Stimulated activated CD4-positive, alpha-beta T cell treated with anti-CD3 and anti-CD28 coated beads, Interleukin-4, amount 100 ng/mL, for 1 hour (primary cell): ENCODE results near the gene STYX.

Experiments used
- DNase-seq: peaks from one replicate; pipeline ENCODE4 v3.0.0-alpha.2; 2020

The STYX gene, protein sequence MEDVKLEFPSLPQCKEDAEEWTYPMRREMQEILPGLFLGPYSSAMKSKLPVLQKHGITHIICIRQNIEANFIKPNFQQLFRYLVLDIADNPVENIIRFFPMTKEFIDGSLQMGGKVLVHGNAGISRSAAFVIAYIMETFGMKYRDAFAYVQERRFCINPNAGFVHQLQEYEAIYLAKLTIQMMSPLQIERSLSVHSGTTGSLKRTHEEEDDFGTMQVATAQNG

DNA sequence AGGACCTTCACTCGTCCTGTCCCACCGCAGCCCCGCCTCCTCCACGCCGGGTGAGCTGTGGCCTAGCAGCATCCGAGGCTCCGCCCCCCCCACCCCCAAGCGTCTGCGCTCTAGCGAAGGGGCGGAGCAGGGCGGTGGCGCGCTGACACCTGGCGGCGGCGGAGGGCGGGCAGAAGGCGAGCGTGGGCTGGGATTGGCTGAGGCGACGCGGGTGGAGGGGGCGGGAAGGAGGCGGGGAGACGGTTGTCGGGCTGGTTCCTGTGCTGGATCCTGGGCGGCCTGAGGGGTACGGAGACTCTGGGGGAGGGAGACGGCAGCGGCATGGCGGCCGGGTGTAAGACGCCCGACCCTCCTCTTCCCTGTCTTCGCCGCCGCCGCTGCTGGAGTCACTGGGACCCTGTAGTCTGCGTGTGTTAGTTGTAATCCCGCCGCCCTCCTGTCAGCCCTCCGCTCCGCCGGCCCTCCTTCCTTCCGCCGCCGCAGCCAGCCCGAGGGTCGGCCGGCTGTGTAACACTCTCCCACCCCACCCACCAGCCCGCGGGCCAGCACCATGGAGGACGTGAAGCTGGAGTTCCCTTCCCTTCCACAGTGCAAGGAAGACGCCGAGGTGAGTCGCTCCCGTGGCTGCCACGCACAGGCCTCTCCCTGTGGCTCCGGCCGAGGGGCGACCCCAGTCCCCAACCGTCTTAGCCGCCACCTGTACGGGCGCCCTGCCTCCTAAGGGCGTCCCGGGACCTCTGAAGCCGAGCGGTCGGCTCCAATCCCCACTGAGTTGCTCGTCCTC, at the start of gene STYX:
Gene STYX (plus strand): TSS at position 242 of the 784 bp plus-strand sequence. CDS start 309 bp downstream, at position 551.
- peak; percentile 99 for DNase-seq

DNA sequence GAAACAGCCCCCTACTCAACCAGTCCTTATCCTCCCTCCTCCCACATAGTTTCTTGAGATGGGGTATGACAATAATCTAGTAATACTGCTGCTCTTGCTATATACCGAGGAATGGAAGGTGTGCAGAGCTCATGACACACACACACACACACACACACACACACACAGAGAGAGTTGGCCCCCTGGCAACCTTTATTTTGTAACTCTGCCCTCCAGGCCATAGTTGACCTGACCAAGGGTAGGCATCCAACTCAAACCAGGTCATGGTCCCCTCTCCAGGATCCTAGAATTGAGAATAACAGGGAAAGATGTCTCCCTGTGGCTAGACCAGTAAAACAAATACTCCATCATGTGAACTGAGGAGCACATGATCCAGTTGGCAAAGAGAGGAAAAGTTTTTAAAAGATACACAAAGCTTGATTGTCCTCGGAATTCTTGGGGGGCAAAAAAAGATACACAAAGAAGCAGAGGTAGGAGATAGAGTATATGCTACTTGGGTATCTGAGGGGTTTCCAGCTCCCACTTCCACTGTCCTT, 45.9 kb upstream of the STYX start:
- no peak for DNase-seq

DNA sequence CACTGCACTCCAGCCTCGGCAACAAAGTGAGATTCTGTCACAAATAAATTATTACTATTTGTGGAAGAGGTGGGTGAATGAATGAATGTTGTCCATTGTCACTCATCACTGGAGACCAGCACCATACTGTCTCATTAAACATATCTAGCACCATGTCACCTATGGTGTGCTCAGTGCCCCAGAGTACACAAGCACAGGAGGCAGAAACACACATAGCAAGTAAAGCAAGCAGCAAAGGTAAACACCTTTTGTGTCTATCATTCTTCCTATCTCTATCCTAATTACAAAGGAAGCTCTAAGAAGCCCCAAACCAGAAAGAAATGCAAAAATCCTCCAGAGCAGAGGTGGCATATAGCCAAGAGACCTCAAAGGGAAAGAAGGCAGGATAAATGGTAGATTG, 43.8 kb upstream of the STYX start:
- DNase-seq, result no peak

DNA sequence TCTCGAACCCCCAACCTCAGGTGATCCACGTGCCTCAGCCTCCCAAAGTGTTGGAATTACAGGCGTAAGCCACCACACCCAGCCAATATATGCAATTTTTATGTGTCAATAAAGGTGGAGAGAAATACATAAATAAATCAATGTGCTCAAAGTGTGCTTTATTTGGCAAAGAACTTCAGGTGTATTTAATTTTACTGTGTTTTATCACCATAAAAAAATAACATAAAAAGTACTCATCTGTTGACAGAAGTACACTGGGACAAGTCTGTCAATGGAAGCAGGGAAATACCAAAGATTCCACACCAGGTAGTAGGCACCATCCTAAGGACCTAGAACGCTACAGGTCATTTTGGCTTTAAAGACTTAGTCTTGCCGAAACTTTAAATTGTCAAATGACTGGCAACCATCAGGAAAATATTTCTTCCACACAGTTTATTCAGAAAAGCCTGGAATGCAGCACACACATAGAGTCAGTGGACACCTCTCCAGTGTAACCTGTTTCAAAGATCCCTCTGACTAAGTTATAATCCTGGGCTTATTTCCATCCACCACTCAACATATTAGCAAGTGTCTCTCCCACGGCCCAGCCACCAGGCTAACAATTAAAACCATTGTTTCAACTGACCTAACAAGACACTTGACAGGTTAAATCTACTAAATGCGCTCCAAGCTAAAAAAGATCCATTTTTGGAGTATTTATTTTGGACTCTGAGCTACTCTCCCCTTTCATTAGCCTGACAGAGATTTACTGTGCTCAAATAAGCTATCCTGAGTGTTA, 38.8 kb upstream of the STYX start:
- DNase-seq, result no peak

DNA sequence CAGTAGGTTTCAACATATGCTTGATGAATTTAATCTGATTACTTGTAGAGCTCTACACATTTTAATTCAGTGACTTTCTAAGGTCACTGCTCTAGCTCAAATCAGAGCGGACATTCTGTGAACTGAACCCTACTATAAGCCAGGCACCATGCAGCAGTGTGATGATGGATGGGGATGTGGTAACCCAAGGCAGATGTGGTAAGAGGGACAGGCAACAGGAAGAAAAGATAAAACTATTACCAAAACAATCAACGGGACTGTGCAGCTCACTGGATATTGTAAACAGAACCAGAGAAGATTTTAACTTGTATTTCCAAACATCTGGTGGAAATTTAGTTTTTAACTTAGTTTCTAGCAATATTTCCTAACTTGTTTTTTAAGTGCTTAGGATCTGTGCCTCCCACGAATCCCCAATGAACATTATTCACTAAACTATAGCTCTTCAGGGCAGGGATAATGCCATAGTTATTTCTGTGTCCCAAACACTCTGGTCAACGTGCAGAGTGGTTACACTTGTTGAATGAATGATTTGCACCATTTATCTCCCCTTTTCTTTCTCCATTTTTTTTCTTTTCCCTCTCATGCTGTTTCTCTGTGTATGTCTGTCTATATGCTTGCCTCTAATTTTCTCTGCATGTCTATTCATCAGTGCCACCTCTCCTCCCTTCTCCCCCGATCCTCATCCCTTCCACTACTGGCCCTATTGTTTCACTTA, 37.6 kb upstream of the STYX start:
- no peak for DNase-seq

DNA sequence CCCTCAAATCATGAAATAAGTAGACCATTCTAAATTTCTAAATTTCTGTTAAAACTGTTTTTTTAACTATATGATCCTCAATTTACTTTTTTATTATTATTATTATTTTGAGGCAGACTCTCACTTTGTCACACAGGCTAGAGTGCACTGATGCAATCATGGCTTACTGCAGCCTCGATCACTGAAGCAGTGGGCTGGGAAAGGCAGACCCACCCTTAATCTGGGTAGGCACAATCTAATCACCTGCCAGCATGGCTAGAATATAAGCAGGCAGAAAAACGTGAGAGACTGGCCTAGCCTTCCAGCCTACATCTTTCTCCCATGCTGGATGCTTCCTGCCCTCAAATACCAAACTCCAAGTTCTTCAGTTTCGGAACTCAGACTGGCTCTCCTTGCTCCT, 36.9 kb upstream of the STYX start:
- no peak for DNase-seq

DNA sequence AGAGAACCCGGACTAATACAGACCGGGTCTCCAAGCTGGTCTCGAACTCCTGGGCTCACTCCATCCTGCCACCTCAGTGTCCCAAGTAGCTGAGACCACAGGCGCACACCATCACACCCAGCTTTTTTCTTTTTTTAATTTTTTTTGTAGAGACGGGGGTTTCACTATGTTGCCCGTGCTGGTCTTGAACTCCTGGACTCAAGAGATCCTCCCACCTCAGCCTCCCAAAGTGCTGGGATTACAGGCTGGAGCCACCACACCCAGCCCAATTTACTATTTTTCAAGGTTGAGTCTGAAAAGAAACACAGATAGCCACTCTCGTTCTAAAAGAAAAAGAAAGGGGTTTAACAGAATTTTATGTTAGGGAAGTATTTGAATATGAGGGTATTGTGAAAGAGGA, 36.4 kb upstream of the STYX start:
- DNase-seq, result no peak

DNA sequence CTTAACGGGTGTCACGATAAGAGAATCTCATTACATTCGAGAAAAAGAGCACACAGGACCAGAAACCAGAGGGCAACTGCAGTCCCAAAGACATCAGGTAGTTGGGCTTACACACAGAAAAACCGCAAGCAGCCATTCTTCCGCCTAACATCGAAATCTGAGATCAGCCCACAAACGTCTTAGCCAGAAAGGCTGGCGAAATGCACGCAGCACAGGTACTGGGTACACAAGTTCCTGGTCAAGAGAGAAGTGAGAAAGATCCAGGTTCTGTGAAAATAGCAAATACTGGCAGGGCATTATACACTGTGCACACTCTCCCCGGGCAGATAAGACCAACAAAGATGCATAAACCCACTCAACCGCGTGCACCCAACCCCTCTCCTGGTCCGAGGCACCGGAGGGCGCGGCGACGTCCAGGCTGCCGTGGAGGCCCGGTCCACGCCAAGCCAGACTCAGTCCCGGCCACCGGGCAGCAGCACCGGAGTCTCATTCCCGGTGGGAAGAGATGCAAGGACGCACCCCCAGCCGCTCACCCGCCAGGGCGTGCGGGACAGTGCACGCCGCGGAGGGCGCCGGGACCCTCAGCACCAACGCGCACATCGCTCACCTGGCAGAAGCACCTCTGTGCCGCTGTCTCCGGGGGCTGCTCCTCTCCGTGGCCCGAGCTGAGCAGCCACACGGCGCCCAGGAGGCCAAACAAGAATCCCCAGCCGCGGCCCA, 35.0 kb upstream of the STYX start:
- DNase-seq, result peak; percentile 48

DNA sequence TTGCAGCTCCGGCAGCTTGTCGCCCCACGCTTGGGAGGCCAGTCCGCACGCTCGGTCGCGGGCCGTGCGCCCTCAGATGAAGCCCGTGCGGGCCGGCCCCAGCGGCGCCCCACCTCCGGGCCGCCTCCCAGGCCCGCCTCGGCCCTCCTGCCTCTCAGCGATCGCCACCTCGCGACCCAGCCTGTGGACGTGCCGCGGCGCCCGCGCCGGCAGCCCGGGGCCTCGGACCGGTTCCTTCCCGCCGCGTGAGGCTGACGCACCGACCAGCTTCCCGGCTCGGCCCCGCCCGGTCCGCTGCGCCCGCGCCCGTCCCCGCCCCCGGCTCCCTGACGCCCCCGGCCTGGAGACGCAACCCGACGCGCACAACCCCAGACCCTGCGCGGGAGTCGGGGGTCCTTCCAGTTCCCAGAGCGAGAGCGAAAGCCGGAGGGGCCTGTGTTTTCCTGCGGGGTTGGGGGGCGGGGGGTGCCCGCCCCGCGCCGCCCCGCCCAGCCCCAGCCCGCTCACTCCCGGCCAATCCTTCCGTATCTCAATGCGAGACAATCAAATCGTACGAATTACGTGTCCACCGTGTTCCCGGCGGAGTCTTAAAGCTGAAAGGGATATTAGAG, 34.4 kb upstream of the STYX start, which contains the start of gene ERO1A:
Gene ERO1A (minus strand): TSS at position 78 of the 611 bp plus-strand sequence. CDS start 77 bp downstream, at position 1.
- peak; percentile 68 for DNase-seq

DNA sequence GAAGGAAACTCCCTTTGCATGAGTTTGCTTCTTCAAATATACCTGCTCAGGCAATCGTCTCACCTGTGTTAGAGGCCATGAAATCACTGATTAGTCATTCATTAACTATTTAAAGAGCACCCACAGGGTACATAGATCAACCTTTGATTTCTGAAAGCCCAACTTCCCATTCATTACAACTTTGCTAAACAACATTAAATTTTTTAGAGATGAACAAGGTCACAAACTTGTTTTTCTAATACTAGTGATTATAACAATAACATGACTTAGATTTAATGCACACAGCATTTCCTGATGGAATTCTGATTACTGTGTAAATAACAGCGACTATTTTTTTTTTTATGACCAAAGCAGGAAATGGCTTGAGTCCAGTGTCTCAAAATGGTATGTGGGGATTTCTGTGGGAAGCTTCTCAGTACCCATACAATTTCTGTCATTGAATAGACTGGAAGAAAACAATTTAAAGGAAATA, 29.2 kb upstream of the STYX start:
- no peak for DNase-seq

DNA sequence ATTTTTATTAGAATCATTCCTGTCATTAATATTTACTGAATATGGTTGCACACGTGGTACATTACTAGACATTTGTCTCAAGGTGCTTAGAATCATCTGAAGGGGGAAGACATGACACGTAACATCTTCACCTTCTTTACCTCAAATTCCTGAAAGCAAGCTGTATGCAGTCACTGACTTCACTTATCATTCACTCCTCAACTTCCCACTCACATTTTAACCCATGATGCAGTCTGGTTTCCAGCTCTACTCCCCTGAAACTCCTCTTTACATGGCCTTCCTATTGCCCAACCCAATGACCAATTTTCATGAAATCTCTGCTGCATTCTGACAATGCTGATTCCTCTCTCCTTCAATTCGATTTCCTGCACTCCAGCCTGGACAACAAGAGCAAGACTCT, 28.7 kb upstream of the STYX start:
- DNase-seq, result no peak

DNA sequence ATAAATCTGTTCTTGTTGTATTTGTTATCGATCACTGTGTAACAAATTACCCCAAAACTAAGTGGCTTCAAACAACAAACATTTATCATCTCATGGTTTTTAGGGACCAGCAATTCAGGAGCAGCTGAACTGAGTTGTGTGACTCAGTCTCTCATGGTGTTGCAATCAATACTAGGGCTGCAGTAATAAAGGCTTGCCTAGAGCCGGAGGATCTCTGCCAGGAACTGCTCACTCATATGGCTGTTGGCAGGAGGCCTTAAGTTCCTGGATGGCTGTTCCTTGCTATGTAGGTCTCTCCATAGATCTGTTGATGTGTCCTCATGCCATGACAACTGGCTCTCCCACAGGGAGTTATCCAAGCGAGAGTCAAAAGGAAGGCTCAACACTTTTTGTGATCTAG, 26.7 kb upstream of the STYX start:
- DNase-seq, result no peak

DNA sequence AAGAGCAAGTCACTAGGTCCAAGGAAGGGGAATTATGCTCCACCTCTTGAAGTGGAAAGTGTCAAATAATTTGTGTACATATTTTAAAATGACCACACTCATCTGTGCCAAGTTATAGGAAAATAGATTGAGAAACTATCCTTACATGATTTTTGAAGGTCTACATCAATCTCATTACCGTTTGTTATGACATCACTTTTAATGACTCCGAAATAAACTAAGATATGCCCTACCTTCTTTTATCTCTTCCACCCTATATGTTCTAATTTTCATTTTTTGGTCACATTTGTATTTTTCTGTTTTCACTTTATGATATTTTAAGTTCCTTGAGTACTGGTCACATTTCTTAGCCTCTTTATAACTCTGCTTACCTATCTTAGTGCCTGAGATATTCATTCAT, 26.3 kb upstream of the STYX start:
- DNase-seq, result no peak

DNA sequence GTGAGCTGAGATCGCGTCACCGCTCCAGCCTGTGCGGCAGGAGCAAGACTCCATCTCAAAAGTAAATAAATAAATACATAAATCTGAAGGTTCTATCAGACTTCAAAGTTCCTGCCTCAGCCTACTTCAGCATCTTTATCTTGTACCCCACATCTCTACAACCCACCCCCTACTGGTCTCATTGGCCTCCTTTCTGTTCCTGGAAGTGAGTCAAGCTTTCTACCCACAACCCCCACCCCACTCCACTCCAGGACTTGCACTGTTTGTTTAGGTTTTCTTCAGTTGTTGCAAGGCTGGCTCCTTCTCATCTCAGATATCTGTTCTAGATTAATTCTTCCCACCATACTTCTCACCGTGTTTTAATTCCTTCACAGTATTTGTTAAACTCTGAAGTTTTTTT, 23.7 kb upstream of the STYX start:
- DNase-seq, result peak; percentile 30

DNA sequence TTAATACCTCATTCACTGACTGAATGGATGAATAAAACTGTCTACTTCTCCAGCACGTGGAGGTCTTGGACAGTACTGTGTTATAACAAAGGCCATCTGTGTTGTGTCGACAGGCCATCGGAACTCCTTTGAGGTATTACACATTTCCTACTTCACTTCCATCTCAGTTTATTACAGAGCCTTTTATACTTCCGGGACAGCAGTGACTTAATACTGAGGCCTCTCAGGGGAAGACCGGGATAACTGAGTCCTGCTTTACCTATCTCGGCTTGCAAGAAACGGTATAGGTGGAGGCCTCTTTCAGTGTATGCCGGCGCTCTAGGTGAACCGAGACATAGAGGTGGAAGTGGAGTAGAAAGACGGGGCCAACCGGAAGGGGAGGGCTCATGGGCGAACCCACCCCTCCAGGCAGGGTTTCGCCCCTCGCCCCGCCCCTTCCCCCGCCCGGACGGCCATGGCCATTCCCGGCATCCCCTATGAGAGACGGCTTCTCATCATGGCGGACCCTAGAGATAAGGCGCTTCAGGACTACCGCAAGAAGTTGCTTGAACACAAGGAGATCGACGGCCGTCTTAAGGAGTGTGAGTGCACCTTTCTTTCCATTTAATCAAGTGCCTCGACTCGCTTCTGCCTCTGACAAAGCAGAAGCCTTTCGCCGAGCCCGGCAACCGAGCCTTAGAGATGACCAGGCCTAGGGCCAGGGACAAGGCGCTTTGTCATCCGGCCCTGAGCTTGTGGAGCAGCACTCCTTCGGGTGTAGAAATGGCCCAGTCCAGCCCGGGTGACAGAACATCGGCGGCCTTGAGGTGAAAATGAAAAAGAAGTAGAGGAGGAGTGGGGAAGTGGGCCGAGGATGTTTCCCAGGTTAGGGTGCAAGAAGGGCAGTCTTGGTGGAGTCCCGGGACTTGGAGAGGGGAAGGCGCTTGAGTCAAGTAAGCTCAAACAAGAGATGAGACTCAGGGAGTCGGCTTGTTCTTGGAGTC, 23.0 kb upstream of the STYX start, which contains the start of gene PSMC6:
Gene PSMC6 (plus strand): TSS at position 477 of the 983 bp plus-strand sequence. CDS start 20 bp downstream, at position 497.
- peak; percentile 97 for DNase-seq

DNA sequence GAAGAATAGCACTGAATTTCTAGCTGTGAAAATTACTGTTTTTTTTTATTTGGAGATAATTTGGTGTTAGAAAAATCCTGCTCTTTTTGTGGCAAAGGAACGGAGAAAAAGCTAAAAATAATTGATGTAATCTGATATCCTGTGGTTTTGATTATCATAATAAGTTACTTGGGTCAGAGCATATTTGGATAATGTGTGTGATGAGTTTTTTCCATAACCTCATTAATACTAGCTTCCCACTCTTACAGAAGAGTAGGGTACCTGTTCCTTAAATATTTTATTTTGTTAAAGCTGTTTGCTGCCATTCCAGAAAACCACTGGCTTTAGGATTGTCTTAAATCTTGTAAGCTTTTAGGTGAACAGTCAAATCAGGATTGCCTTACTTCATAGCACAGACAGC, 18.3 kb upstream of the STYX start:
- no peak for DNase-seq

DNA sequence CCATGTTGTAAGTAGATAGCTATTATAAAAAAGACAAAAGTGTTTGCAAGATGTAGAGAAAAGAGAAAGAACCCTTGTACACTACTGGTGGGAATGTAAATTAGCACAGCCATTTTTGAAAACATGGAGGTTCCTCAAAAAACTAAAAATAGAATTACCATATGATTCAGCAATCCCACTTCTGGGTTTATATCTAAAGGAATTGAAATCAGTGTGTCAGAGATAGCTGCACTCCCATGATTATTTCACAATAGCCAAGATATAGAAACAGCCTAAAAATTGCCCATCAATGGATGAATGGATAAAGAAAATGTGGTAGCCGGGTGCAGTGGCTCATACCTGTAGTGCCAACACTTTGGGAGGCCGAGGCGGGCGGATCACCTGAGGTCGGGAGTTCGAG, 13.8 kb upstream of the STYX start:
- no peak for DNase-seq

DNA sequence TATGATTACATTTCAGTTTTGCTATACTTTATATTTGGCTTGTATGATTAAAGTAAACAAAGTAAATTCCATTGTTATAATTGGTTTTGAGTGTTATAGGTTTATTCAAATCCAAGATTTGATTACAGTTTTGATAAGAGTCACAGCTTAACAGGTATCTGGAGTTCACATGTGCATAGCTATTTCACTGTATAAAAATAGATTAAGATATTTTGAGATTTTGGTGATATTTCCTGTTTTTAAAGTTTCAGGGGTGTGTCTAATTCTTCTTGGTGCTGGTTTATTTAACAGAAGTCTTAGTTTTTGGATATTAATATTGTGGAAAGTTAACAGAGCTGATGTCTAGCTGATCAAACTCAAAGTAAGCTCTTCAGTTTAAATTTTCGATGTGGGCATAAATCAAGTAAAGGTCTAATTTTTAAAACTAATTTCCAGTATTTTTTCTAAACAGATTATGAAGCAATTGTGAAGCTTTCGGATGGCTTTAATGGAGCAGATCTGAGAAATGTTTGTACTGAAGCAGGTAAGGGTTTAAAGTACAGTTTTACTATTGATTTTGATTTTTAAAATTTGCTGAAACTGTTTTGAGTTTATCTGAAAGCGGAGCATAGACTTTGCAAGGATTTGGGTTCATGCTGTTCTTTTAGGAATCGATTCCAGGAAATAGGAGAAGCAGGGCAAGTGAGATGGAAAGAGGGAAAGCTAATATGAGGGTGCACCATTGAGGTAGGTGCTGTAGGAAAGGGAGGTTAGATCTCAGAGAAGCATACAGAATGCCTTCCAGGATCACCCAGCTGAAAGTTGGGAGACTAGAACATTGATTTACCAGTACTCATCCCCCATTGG, 6.2 kb upstream of the STYX start:
- no peak for DNase-seq

DNA sequence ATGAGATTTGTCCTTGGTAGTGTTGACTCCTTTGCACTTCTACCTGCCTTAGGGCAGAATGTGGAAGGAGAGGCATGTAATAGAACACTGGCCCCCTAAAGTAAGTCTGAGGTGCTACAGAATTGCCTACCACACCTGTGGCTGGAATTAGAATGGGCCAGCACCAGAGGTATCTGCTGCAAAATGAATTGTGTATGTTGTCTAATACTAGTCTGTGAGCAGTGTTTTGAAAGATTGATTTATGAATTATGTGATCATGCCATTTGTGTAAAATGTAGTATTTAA, 5.7 kb upstream of the STYX start:
- no peak for DNase-seq
